K562 (cell line): ENCODE results near the gene GAA. TPM values are rescaled to one million over a fixed set of nuclear protein-coding genes. Genes with fewer than 3 reads are reported as not detected.

Source experiments
- POLR2A ChIP-seq: fragments of 450-650 bp; conservative IDR thresholded peaks from 2 replicates; pipeline ENCODE4 v1.6.1; 2016
- THRAP3 ChIP-seq: fragments of 450-650 bp; IDR thresholded peaks from 2 replicates; pipeline ENCODE4 v1.6.1; 2016; ENCODE audit warnings: mild to moderate bottlenecking, inconsistent platforms, borderline replicate concordance
- microRNA counts: library from miRNA; unstranded; fragments of <30 nt; microRNA quantifications from one replicate; lab custom pipeline; 2016
- microRNA-seq: library from miRNA; unstranded; fragments of <30 nt; microRNA quantifications from one replicate; pipeline ENCODE4, GENCODE V29; 2018; ENCODE audit warnings: borderline microRNAs expressed
- polyA plus RNA-seq, 8 experiments: library from polyadenylated mRNA; depleted of rRNA in 4 of 8; stranded (reverse) in 5 of 8; unstranded in 3 of 8; fragments of >200 nt; fragmentation: Nextera tagmentation in 2 of 8; fragmentation: Illumina TruSeq in 1 of 8; extraction: Ambion mirVana in 2 of 8; extraction: Trizol in 1 of 8; gene quantifications; 2 replicates each; pipeline versions ENCODE4 v1.2.1 to v1.2.3, GENCODE V29; 2011 to 2014; ENCODE audit warnings: inconsistent platforms in 1 of 8, missing spikeins in 1 of 8
- small RNA-seq: library from RNA; depleted of rRNA; stranded (forward); fragments of <200 nt; gene quantifications from one replicate; pipeline ENCODE3, GENCODE V24; 2014
- total RNA-seq, 7 experiments: library from RNA; depleted of rRNA in 6 of 7; stranded (reverse); fragments of >200 nt in 6 of 7; fragmentation: Illumina TruSeq in 2 of 7; extraction: Trizol in 2 of 7; gene quantifications; 2 replicates each; pipeline versions ENCODE4 v1.2.1 to v1.2.3, GENCODE V29; 2011 to 2021; ENCODE audit warnings: low replicate concordance in 1 of 7
- TF ChIP-seq, protein P1 (sequence below): fragments of 200-800 bp; sonication (Bioruptor generic); IDR thresholded peaks from 2 replicates; pipeline ENCODE4 v1.6.1; 2017; ENCODE audit warnings: missing genetic modification characterization, missing compliant biosample characterization
- TF ChIP-seq, protein P2 (sequence below): fragments of 250-450 bp; sonication (Bioruptor Pico); IDR thresholded peaks from 2 replicates; pipeline ENCODE4 v1.4.0; 2020; ENCODE audit warnings: mild to moderate bottlenecking

GAA gene
- total and polyA plus RNA-seq, 9 of the 15 experiments (the other 6 are each of a cell fraction or from before 2014, with no cell fraction given): 0.15 to 6.4 (median 1.7) TPM

DNA sequence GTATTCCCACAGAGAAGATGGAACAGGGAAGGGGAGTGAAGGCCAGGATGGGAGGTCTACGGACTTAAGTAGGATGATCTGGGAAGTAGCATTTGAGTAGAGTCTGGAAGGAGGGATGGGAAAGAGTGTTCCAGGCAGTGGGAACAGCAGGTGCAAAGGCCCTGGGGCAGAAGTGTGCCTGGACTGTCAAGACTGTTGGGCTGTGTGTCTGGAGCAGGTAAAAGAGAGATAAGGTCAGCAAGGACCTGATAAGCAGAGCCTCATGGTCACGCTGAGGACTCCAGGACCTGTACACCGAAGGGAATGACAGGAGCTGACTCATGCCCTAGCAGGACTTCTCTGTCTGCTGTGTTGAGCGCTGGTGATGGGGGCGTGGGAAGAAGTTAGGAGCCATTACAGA, 67.7 kb downstream of the GAA start (continued):
- TF ChIP-seq, protein P1, sequence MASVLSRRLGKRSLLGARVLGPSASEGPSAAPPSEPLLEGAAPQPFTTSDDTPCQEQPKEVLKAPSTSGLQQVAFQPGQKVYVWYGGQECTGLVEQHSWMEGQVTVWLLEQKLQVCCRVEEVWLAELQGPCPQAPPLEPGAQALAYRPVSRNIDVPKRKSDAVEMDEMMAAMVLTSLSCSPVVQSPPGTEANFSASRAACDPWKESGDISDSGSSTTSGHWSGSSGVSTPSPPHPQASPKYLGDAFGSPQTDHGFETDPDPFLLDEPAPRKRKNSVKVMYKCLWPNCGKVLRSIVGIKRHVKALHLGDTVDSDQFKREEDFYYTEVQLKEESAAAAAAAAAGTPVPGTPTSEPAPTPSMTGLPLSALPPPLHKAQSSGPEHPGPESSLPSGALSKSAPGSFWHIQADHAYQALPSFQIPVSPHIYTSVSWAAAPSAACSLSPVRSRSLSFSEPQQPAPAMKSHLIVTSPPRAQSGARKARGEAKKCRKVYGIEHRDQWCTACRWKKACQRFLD (CRISPR knock-in tag): no peak
- TF ChIP-seq, protein P2, sequence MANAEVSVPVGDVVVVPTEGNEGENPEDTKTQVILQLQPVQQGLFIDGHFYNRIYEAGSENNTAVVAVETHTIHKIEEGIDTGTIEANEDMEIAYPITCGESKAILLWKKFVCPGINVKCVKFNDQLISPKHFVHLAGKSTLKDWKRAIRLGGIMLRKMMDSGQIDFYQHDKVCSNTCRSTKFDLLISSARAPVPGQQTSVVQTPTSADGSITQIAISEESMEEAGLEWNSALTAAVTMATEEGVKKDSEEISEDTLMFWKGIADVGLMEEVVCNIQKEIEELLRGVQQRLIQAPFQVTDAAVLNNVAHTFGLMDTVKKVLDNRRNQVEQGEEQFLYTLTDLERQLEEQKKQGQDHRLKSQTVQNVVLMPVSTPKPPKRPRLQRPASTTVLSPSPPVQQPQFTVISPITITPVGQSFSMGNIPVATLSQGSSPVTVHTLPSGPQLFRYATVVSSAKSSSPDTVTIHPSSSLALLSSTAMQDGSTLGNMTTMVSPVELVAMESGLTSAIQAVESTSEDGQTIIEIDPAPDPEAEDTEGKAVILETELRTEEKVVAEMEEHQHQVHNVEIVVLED (CRISPR knock-in tag): no peak
- no peak for TF ChIP-seq POLR2A
- no peak for TF ChIP-seq THRAP3

MicroRNA genes within 50 kb of the gene (microRNA counts, 767-probe panel; counts per million panel counts)
- microRNA hsa-miR-1268b (lab: Ali Mortazavi, UCI): not detected

Small RNA genes within 50 kb of the gene (microRNA-seq; reads per million reads assigned to microRNA genes)
- not detected for gene MIR1268B

Small RNA genes within 50 kb of the gene (small RNA-seq; reads per million reads assigned to genes)
- gene AC087741.2 (not detected), gene MIR1268B (not detected)

Other genes starting within 250 kb of the GAA start
- 0.45 TPM in 1 of 2 replicates, not detected in the other for gene TBC1D16, start 65.7 kb upstream of the GAA start, total RNA-seq (2014; rRNA removed)
- 0.04 TPM in 1 of 2 replicates, not detected in the other for gene TBC1D16, start 65.7 kb upstream of the GAA start, total RNA-seq (2014; rRNA removed; fragmentation: Illumina TruSeq; extraction: Trizol)
- gene TBC1D16, start 65.7 kb upstream of the GAA start, total RNA-seq (2015; rRNA removed; fragmentation: Illumina TruSeq; extraction: Trizol): 0.04 TPM in 2 replicates
- gene TBC1D16, start 65.7 kb upstream of the GAA start, total RNA-seq (2021): 0.20 TPM in 2 replicates
- gene TBC1D16, start 65.7 kb upstream of the GAA start, polyA plus RNA-seq (2011; rRNA removed): 0.08 and 0.10 TPM in 2 replicates
- gene TBC1D16, start 65.7 kb upstream of the GAA start, polyA plus RNA-seq (2014; fragmentation: Illumina TruSeq; extraction: Trizol): 0.01 and 0.11 TPM in 2 replicates
- gene TBC1D16, start 65.7 kb upstream of the GAA start, polyA plus RNA-seq (2014; fragmentation: Nextera tagmentation; extraction: Ambion mirVana): under 1 TPM; 0.01 TPM
- 0.01 and 0.03 TPM in 2 replicates for gene TBC1D16, start 65.7 kb upstream of the GAA start, polyA plus RNA-seq (2014; rRNA removed)
- not detected in 2 replicates for gene CCDC40, start 64.9 kb upstream of the GAA start, total RNA-seq (2014; rRNA removed)
- gene CCDC40, start 64.9 kb upstream of the GAA start, total RNA-seq (2014; rRNA removed; fragmentation: Illumina TruSeq; extraction: Trizol): not detected in 2 replicates
- gene CCDC40, start 64.9 kb upstream of the GAA start, total RNA-seq (2015; rRNA removed; fragmentation: Illumina TruSeq; extraction: Trizol): not detected in 2 replicates
- gene CCDC40, start 64.9 kb upstream of the GAA start, total RNA-seq (2021): 0.33 TPM in 1 of 2 replicates, not detected in the other
- gene CCDC40, start 64.9 kb upstream of the GAA start, polyA plus RNA-seq (2011; rRNA removed): 0.07 TPM in 1 of 2 replicates, not detected in the other
- gene CCDC40, start 64.9 kb upstream of the GAA start, polyA plus RNA-seq (2014; fragmentation: Illumina TruSeq; extraction: Trizol): not detected in 2 replicates
- gene CCDC40, start 64.9 kb upstream of the GAA start, polyA plus RNA-seq (2014; fragmentation: Nextera tagmentation; extraction: Ambion mirVana): not detected
- not detected in 2 replicates for gene CCDC40, start 64.9 kb upstream of the GAA start, polyA plus RNA-seq (2014; rRNA removed)
- gene EIF4A3, start 45.5 kb downstream of the GAA start, total RNA-seq (2014; rRNA removed): 121 and 124 TPM in 2 replicates
- gene EIF4A3, start 45.5 kb downstream of the GAA start, total RNA-seq (2014; rRNA removed; fragmentation: Illumina TruSeq; extraction: Trizol): 147 and 157 TPM in 2 replicates
- gene EIF4A3, start 45.5 kb downstream of the GAA start, total RNA-seq (2015; rRNA removed; fragmentation: Illumina TruSeq; extraction: Trizol): 126 and 130 TPM in 2 replicates
- 133 and 139 TPM in 2 replicates for gene EIF4A3, start 45.5 kb downstream of the GAA start, total RNA-seq (2021)
- gene EIF4A3, start 45.5 kb downstream of the GAA start, polyA plus RNA-seq (2011; rRNA removed): 128 and 171 TPM in 2 replicates
- gene EIF4A3, start 45.5 kb downstream of the GAA start, polyA plus RNA-seq (2014; fragmentation: Illumina TruSeq; extraction: Trizol): 127 and 131 TPM in 2 replicates
- 10 to 100 TPM; 62.7 to 67.0 TPM for gene EIF4A3, start 45.5 kb downstream of the GAA start, polyA plus RNA-seq (2014; fragmentation: Nextera tagmentation; extraction: Ambion mirVana)
- gene EIF4A3, start 45.5 kb downstream of the GAA start, polyA plus RNA-seq (2014; rRNA removed): 103 and 134 TPM in 2 replicates
- not detected in 2 replicates for gene CARD14, start 68.4 kb downstream of the GAA start, total RNA-seq (2014; rRNA removed)
- gene CARD14, start 68.4 kb downstream of the GAA start, total RNA-seq (2014; rRNA removed; fragmentation: Illumina TruSeq; extraction: Trizol): not detected in 2 replicates
- not detected in 2 replicates for gene CARD14, start 68.4 kb downstream of the GAA start, total RNA-seq (2015; rRNA removed; fragmentation: Illumina TruSeq; extraction: Trizol)
- gene CARD14, start 68.4 kb downstream of the GAA start, total RNA-seq (2021): not detected in 2 replicates
- not detected in 2 replicates for gene CARD14, start 68.4 kb downstream of the GAA start, polyA plus RNA-seq (2011; rRNA removed)
- not detected in 2 replicates for gene CARD14, start 68.4 kb downstream of the GAA start, polyA plus RNA-seq (2014; fragmentation: Illumina TruSeq; extraction: Trizol)
- gene CARD14, start 68.4 kb downstream of the GAA start, polyA plus RNA-seq (2014; fragmentation: Nextera tagmentation; extraction: Ambion mirVana): not detected
- not detected in 2 replicates for gene CARD14, start 68.4 kb downstream of the GAA start, polyA plus RNA-seq (2014; rRNA removed)
- gene SGSH, start 118.8 kb downstream of the GAA start, total RNA-seq (2014; rRNA removed): 5.1 and 7.3 TPM in 2 replicates
- 2.5 and 2.6 TPM in 2 replicates for gene SGSH, start 118.8 kb downstream of the GAA start, total RNA-seq (2014; rRNA removed; fragmentation: Illumina TruSeq; extraction: Trizol)
- 4.6 and 4.9 TPM in 2 replicates for gene SGSH, start 118.8 kb downstream of the GAA start, total RNA-seq (2015; rRNA removed; fragmentation: Illumina TruSeq; extraction: Trizol)
- 11.8 and 15.7 TPM in 2 replicates for gene SGSH, start 118.8 kb downstream of the GAA start, total RNA-seq (2021)
- 2.5 and 4.8 TPM in 2 replicates for gene SGSH, start 118.8 kb downstream of the GAA start, polyA plus RNA-seq (2011; rRNA removed)
- gene SGSH, start 118.8 kb downstream of the GAA start, polyA plus RNA-seq (2014; fragmentation: Illumina TruSeq; extraction: Trizol): 6.3 and 11.2 TPM in 2 replicates
- under 1 TPM; 0.25 to 0.31 TPM for gene SGSH, start 118.8 kb downstream of the GAA start, polyA plus RNA-seq (2014; fragmentation: Nextera tagmentation; extraction: Ambion mirVana)
- 8.2 and 9.8 TPM in 2 replicates for gene SGSH, start 118.8 kb downstream of the GAA start, polyA plus RNA-seq (2014; rRNA removed)
- 1.5 and 3.4 TPM in 2 replicates for gene SLC26A11, start 118.8 kb downstream of the GAA start, total RNA-seq (2014; rRNA removed)
- gene SLC26A11, start 118.8 kb downstream of the GAA start, total RNA-seq (2014; rRNA removed; fragmentation: Illumina TruSeq; extraction: Trizol): 0.38 and 0.91 TPM in 2 replicates
- 1.0 and 1.4 TPM in 2 replicates for gene SLC26A11, start 118.8 kb downstream of the GAA start, total RNA-seq (2015; rRNA removed; fragmentation: Illumina TruSeq; extraction: Trizol)
- gene SLC26A11, start 118.8 kb downstream of the GAA start, total RNA-seq (2021): 3.1 and 4.0 TPM in 2 replicates
- gene SLC26A11, start 118.8 kb downstream of the GAA start, polyA plus RNA-seq (2011; rRNA removed): 0.52 and 0.53 TPM in 2 replicates
- gene SLC26A11, start 118.8 kb downstream of the GAA start, polyA plus RNA-seq (2014; fragmentation: Illumina TruSeq; extraction: Trizol): 1.4 and 1.9 TPM in 2 replicates
- under 1 TPM in 1 of 2 experiments, not detected in 1; 0.06 TPM for gene SLC26A11, start 118.8 kb downstream of the GAA start, polyA plus RNA-seq (2014; fragmentation: Nextera tagmentation; extraction: Ambion mirVana)
- 2.8 and 4.2 TPM in 2 replicates for gene SLC26A11, start 118.8 kb downstream of the GAA start, polyA plus RNA-seq (2014; rRNA removed)
- 13.2 and 17.1 TPM in 2 replicates for gene RNF213, start 159.3 kb downstream of the GAA start, total RNA-seq (2014; rRNA removed)
- 19.8 and 20.9 TPM in 2 replicates for gene RNF213, start 159.3 kb downstream of the GAA start, total RNA-seq (2014; rRNA removed; fragmentation: Illumina TruSeq; extraction: Trizol)
- gene RNF213, start 159.3 kb downstream of the GAA start, total RNA-seq (2015; rRNA removed; fragmentation: Illumina TruSeq; extraction: Trizol): 17.8 and 17.9 TPM in 2 replicates
- 33.6 and 34.3 TPM in 2 replicates for gene RNF213, start 159.3 kb downstream of the GAA start, total RNA-seq (2021)
- 26.7 and 36.2 TPM in 2 replicates for gene RNF213, start 159.3 kb downstream of the GAA start, polyA plus RNA-seq (2011; rRNA removed)
- gene RNF213, start 159.3 kb downstream of the GAA start, polyA plus RNA-seq (2014; fragmentation: Illumina TruSeq; extraction: Trizol): 24.2 and 26.9 TPM in 2 replicates
- gene RNF213, start 159.3 kb downstream of the GAA start, polyA plus RNA-seq (2014; fragmentation: Nextera tagmentation; extraction: Ambion mirVana): 1 to 10 TPM; 5.3 to 7.1 TPM
- 15.9 and 20.1 TPM in 2 replicates for gene RNF213, start 159.3 kb downstream of the GAA start, polyA plus RNA-seq (2014; rRNA removed)